Measurements from ENCODE around the gene PERCC1. TPM values are rescaled to one million over a fixed set of nuclear protein-coding genes. Genes with fewer than 3 reads are reported as not detected.

PERCC1 gene
- total RNA-seq, 1 experiment from 2014 or later = not detected

DNA sequence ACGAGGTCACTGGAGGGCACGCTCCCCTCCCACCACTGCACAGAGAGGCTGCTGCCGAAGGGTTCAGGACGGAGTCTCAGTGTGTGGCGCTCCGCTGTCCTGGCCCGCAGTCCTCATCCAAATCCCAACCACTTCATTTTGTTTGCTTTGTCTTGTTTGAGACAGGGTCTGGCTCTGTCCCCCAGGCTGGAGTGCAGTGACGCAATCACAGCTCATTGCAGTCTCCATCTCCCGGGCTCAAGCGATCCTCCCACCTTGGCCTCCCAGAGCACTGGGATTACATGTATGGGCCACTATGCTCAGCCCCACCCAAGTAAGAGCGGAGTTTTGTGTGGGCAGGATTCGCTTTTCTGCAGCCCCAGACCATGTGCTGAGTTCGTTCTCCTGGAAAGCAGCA lies 29.1 kb upstream of the PERCC1 start:
- no peaks in the 10 kb centered on the region for H3K4me1 ChIP-seq (ENCODE audit: insufficient read depth, low read length, poor library complexity, severe bottlenecking)
- H3K9me3 ChIP-seq (ENCODE audit: low read depth, low read length, poor library complexity, severe bottlenecking) = no peaks in the 10 kb centered on the region
- H3K27me3 ChIP-seq (replicated peaks; ENCODE audit: insufficient read depth, low read depth, low read length, poor library complexity) = no peaks in the 10 kb centered on the region
- no peaks in the 10 kb centered on the region for H3K36me3 ChIP-seq (ENCODE audit: insufficient read depth, low read length, poor library complexity, severe bottlenecking)
- H3K27ac ChIP-seq (ENCODE audit: low read depth, low read length, poor library complexity, severe bottlenecking) = no peak overlapping the region
- intact Hi-C loops (cut with micrococcal nuclease; ENCODE audit: unreplicated experiment) = no loop called here
- ChIA-PET POLR2A (ENCODE audit: low non-redundant PET) (no interaction called here), CTCF (no interaction called here)
- BruUV-seq (replicated peaks) = no TSS peak
- DNase-seq (ENCODE audit: low spot score) = no peak
- TF ChIP-seq EZH2 (IDR thresholded peaks at IDR 0.05; ENCODE audit: borderline replicate concordance, low read depth, low read length, poor library complexity, severe bottlenecking) = no peak
- TF ChIP-seq, protein P1, sequence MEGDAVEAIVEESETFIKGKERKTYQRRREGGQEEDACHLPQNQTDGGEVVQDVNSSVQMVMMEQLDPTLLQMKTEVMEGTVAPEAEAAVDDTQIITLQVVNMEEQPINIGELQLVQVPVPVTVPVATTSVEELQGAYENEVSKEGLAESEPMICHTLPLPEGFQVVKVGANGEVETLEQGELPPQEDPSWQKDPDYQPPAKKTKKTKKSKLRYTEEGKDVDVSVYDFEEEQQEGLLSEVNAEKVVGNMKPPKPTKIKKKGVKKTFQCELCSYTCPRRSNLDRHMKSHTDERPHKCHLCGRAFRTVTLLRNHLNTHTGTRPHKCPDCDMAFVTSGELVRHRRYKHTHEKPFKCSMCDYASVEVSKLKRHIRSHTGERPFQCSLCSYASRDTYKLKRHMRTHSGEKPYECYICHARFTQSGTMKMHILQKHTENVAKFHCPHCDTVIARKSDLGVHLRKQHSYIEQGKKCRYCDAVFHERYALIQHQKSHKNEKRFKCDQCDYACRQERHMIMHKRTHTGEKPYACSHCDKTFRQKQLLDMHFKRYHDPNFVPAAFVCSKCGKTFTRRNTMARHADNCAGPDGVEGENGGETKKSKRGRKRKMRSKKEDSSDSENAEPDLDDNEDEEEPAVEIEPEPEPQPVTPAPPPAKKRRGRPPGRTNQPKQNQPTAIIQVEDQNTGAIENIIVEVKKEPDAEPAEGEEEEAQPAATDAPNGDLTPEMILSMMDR (conservative IDR thresholded peaks at IDR 0.05; ENCODE audit: low read depth, low read length) = no peak
- H3K4me3 ChIP-seq (ENCODE audit: low read depth, low read length, poor library complexity, severe bottlenecking) = no peak overlapping the region

DNA sequence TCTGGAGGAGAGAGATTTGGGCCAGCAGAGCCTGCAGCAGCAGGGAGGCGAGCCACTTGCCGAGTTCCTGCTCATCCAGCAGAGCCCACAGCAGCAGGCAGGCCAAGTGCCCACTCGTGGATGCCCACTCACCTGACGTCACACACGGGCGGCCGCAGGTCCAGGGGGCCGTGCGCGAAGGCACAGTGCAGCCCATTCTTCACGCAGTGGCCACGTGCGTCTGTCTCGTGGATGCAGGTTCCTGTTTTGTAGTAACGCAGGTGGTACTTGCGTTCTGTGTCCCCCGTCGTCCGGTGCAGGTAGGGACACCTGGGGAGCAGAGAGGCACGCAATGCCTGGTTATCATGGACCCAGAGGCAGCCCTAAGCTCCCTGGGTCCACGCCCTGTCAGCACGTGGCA lies 27.8 kb upstream of the PERCC1 start:
- POLR2A ChIA-PET (ENCODE audit: low non-redundant PET) = no interaction called here
- Histone ChIP-seq H3K36me3 (ENCODE audit: insufficient read depth, low read length, poor library complexity, severe bottlenecking) (no peaks in the 10 kb centered on the region), H3K27me3 (replicated peaks; ENCODE audit: insufficient read depth, low read depth, low read length, poor library complexity) (no peaks in the 10 kb centered on the region), H3K9me3 (ENCODE audit: low read depth, low read length, poor library complexity, severe bottlenecking) (no peaks in the 10 kb centered on the region), H3K4me3 (ENCODE audit: low read depth, low read length, poor library complexity, severe bottlenecking) (no peak overlapping the region), H3K27ac (ENCODE audit: low read depth, low read length, poor library complexity, severe bottlenecking) (no peak overlapping the region), H3K4me1 (ENCODE audit: insufficient read depth, low read length, poor library complexity, severe bottlenecking) (peaks cover 7% of the 10 kb centered on the region)
- CTCF ChIA-PET = no interaction called here
- BruUV-seq (replicated peaks) = no TSS peak
- TF ChIP-seq, protein P1 (conservative IDR thresholded peaks at IDR 0.05; ENCODE audit: low read depth, low read length) = no peak
- TF ChIP-seq EZH2 (IDR thresholded peaks at IDR 0.05; ENCODE audit: borderline replicate concordance, low read depth, low read length, poor library complexity, severe bottlenecking) = no peak
- DNase-seq (ENCODE audit: low spot score) = no peak
- intact Hi-C loops (cut with micrococcal nuclease; ENCODE audit: unreplicated experiment) = no loop called here

DNA sequence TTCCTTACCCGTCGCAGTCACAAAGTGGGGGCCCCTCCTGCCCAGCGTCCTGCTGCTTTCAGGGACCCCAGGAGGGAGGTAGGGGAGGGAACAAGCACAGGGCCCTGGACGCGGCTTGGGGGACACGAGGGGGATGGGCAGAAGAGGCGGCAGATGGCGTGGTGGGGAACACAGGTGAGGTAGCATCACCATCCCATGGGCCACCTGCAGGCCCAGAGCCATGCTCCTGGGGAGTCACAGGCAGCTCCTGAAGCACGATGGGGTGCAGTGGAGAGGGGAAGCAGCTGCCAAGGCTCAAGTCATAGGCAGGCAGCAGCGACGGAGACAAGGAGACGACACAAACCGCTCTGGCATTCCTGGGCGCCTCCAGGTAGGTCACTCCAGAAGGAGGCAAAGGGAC lies 27.1 kb upstream of the PERCC1 start:
- BruUV-seq (replicated peaks) = no TSS peak
- CTCF ChIA-PET = no interaction called here
- no peaks in the 10 kb centered on the region for H3K27me3 ChIP-seq (replicated peaks; ENCODE audit: insufficient read depth, low read depth, low read length, poor library complexity)
- H3K9me3 ChIP-seq (ENCODE audit: low read depth, low read length, poor library complexity, severe bottlenecking) = no peaks in the 10 kb centered on the region
- intact Hi-C loops (cut with micrococcal nuclease; ENCODE audit: unreplicated experiment) = no loop called here
- H3K4me3 ChIP-seq (ENCODE audit: low read depth, low read length, poor library complexity, severe bottlenecking) = no peak overlapping the region
- DNase-seq (ENCODE audit: low spot score) = no peak
- TF ChIP-seq EZH2 (IDR thresholded peaks at IDR 0.05; ENCODE audit: borderline replicate concordance, low read depth, low read length, poor library complexity, severe bottlenecking) = no peak
- TF ChIP-seq, protein P1 (conservative IDR thresholded peaks at IDR 0.05; ENCODE audit: low read depth, low read length) = no peak
- POLR2A ChIA-PET (ENCODE audit: low non-redundant PET) = no interaction called here
- H3K36me3 ChIP-seq (ENCODE audit: insufficient read depth, low read length, poor library complexity, severe bottlenecking) = no peaks in the 10 kb centered on the region
- no peak overlapping the region for H3K27ac ChIP-seq (ENCODE audit: low read depth, low read length, poor library complexity, severe bottlenecking)
- H3K4me1 ChIP-seq (ENCODE audit: insufficient read depth, low read length, poor library complexity, severe bottlenecking) = peaks cover 7% of the 10 kb centered on the region

Data from A673 (cell line).